HepG2 (cell line): ENCODE data around the gene PRR11. TPM values are rescaled to one million over a fixed set of nuclear protein-coding genes. Genes with fewer than 3 reads are reported as not detected.

Source experiments
- ARID3A ChIP-seq: IDR thresholded peaks from 2 replicates; pipeline ENCODE4 v1.6.1; 2012; ENCODE audit warnings: low read depth, low read length, improper control_type of control experiment
- ATRX ChIP-seq: sonication (generic); formaldehyde crosslinking; IDR thresholded peaks from 2 replicates; pipeline ENCODE4 v1.4.0; 2020; ENCODE audit warnings: missing genetic modification reagents, borderline replicate concordance
- BRCA1 ChIP-seq: sonication (generic); formaldehyde crosslinking; IDR thresholded peaks from 2 replicates; pipeline ENCODE4 v1.4.0; 2020; ENCODE audit warnings: missing genetic modification reagents
- CSRNP2 ChIP-seq: sonication (generic); formaldehyde crosslinking; conservative IDR thresholded peaks from 2 replicates; pipeline ENCODE4 v1.8.0; 2022; ENCODE audit warnings: low read depth, missing genetic modification reagents
- CTCF ChIP-seq: sonication (generic); formaldehyde crosslinking; IDR thresholded peaks from 2 replicates; pipeline ENCODE4 v1.5.0; 2020; ENCODE audit warnings: mild to moderate bottlenecking, missing genetic modification reagents, moderate library complexity
- HMGXB4 ChIP-seq, 2 experiments: sonication (generic) in 1 of 2; formaldehyde crosslinking in 1 of 2; IDR thresholded peaks; 2 replicates each; pipeline versions ENCODE4 v1.4.0 to v1.6.1; 2018 to 2020; ENCODE audit warnings: missing genetic modification reagents in 2 of 2, borderline replicate concordance in 1 of 2, low read depth in 1 of 2, mild to moderate bottlenecking in 1 of 2, missing biosample characterization in 1 of 2
- JDP2 ChIP-seq: sonication (generic); formaldehyde crosslinking; IDR thresholded peaks from 2 replicates; pipeline ENCODE4 v1.8.1; 2022; ENCODE audit warnings: missing genetic modification reagents, borderline replicate concordance
- KDM4B ChIP-seq: sonication (generic); formaldehyde crosslinking; IDR thresholded peaks from 2 replicates; pipeline ENCODE4 v1.4.0; 2020; ENCODE audit warnings: missing genetic modification reagents
- KLF6 ChIP-seq: IDR thresholded peaks from 2 replicates; pipeline ENCODE4 v1.8.0; 2016; ENCODE audit warnings: missing biosample characterization, missing genetic modification reagents
- MAF1 ChIP-seq: sonication (generic); formaldehyde crosslinking; IDR thresholded peaks from 2 replicates; pipeline ENCODE4 v1.5.0; 2020; ENCODE audit warnings: missing genetic modification reagents, borderline replicate concordance
- MBNL3 ChIP-seq: fragments of 250-450 bp; sonication (Bioruptor Pico); conservative IDR thresholded peaks from 2 replicates; pipeline ENCODE4 v1.8.0; 2022; ENCODE audit warnings: mild to moderate bottlenecking, inconsistent platforms
- MXD3 ChIP-seq: IDR thresholded peaks from 2 replicates; pipeline ENCODE4 v1.6.1; 2016; ENCODE audit warnings: mild to moderate bottlenecking, missing biosample characterization, missing genetic modification reagents
- NFYC ChIP-seq: IDR thresholded peaks from 2 replicates; pipeline ENCODE4 v1.6.1; 2016; ENCODE audit warnings: missing genetic modification reagents, missing compliant biosample characterization
- RBM22 ChIP-seq: fragments of 200-400 bp; formaldehyde crosslinking; optimal IDR thresholded peaks from 2 replicates; pipeline ENCODE3; 2017; ENCODE audit warnings: mild to moderate bottlenecking, low read length, moderate library complexity
- TBX2 ChIP-seq: sonication (generic); formaldehyde crosslinking; IDR thresholded peaks from 2 replicates; pipeline ENCODE4 v1.5.0; 2020; ENCODE audit warnings: missing genetic modification reagents, mild to moderate bottlenecking, borderline replicate concordance
- TIGD3 ChIP-seq: sonication (generic); formaldehyde crosslinking; IDR thresholded peaks from 2 replicates; pipeline ENCODE4 v1.5.1; 2020; ENCODE audit warnings: mild to moderate bottlenecking, missing genetic modification reagents, borderline replicate concordance
- ZFP36L1 ChIP-seq: sonication (generic); formaldehyde crosslinking; IDR thresholded peaks from 2 replicates; pipeline ENCODE4 v1.8.0; 2022; ENCODE audit warnings: mild to moderate bottlenecking, missing genetic modification reagents, moderate library complexity
- ZFX ChIP-seq: sonication (generic); formaldehyde crosslinking; IDR thresholded peaks from 2 replicates; pipeline ENCODE4 v1.4.0; 2020; ENCODE audit warnings: mild to moderate bottlenecking, low read depth, missing genetic modification reagents, moderate library complexity
- ZNF484 ChIP-seq: sonication (generic); formaldehyde crosslinking; IDR thresholded peaks from 2 replicates; pipeline ENCODE4 v1.5.1; 2020; ENCODE audit warnings: mild to moderate bottlenecking, low read depth, missing genetic modification reagents, borderline replicate concordance
- ZNF549 ChIP-seq: sonication (generic); formaldehyde crosslinking; IDR thresholded peaks from 2 replicates; pipeline ENCODE4 v1.5.0; 2020; ENCODE audit warnings: missing genetic modification reagents
- ZNF619 ChIP-seq: sonication (generic); formaldehyde crosslinking; IDR thresholded peaks from 2 replicates; pipeline ENCODE4 v1.4.0; 2020; ENCODE audit warnings: mild to moderate bottlenecking, missing genetic modification reagents
- ZNF644 ChIP-seq: IDR thresholded peaks from 2 replicates; pipeline ENCODE4 v1.6.1; 2016; ENCODE audit warnings: low read depth
- ZNF788 ChIP-seq: sonication (generic); formaldehyde crosslinking; IDR thresholded peaks from 2 replicates; pipeline ENCODE4 v1.5.0; 2020; ENCODE audit warnings: mild to moderate bottlenecking, missing genetic modification reagents, borderline replicate concordance
- polyA plus RNA-seq, 8 experiments: library from polyadenylated mRNA; depleted of rRNA in 3 of 8; stranded (reverse) in 7 of 8; unstranded in 1 of 8; fragments of >200 nt; fragmentation: Illumina TruSeq in 4 of 8; extraction: Trizol in 4 of 8; gene quantifications; 2 replicates each; pipeline versions ENCODE4 v1.2.1 to v1.2.3, GENCODE V29; 2011 to 2016; ENCODE audit warnings: low read depth in 4 of 8, missing spikeins in 1 of 8, mixed read lengths in 1 of 8; ENCODE audit not compliant: insufficient read depth in 1 of 8
- total RNA-seq, 5 experiments: library from RNA; depleted of rRNA; stranded (reverse); fragments of >200 nt; fragmentation: Illumina TruSeq; extraction: Trizol; gene quantifications; 2 replicates each; pipeline ENCODE4 v1.2.3, GENCODE V29; 2016; ENCODE audit warnings: low read depth in 1 of 5

PRR11 gene
- total and polyA plus RNA-seq, 2 of the 13 experiments (the other 11 are each of a cell fraction or from before 2014, with no cell fraction given): 35.7 to 39.2 TPM

- TF ChIP-seq MXD3 (CRISPR knock-in tag): no peak
- TF ChIP-seq ZNF484 (CRISPR knock-in tag): no peak
- TF ChIP-seq TBX2 (CRISPR knock-in tag): no peak
- TF ChIP-seq CTCF (CRISPR knock-in tag): peak; percentile 66
- no peak for TF ChIP-seq TIGD3 (CRISPR knock-in tag)
- TF ChIP-seq NFYC (CRISPR knock-in tag): no peak
- no peak for TF ChIP-seq ZNF788 (CRISPR knock-in tag)
- TF ChIP-seq ATRX (CRISPR knock-in tag): no peak
- TF ChIP-seq ZFX (CRISPR knock-in tag): no peak
- TF ChIP-seq HMGXB4 (CRISPR knock-in tag; IDR thresholded peaks at IDR 0.05; ENCODE audit: borderline replicate concordance in 1 of 2, low read depth in 1 of 2): peak; percentile 52 to 58; a peak in 2 of 4 replicates
- no peak for TF ChIP-seq RBM22
- TF ChIP-seq ZNF619 (CRISPR knock-in tag): no peak
- no peak for TF ChIP-seq ZNF644 (CRISPR knock-in tag)
- no peak for TF ChIP-seq CSRNP2 (CRISPR knock-in tag)
- TF ChIP-seq KDM4B (CRISPR knock-in tag): no peak
- no peak for TF ChIP-seq ZNF549 (CRISPR knock-in tag)
- no peak for TF ChIP-seq KLF6 (CRISPR knock-in tag)
- TF ChIP-seq BRCA1 (CRISPR knock-in tag): no peak
- no peak for TF ChIP-seq MAF1 (CRISPR knock-in tag)
- TF ChIP-seq ZFP36L1 (CRISPR knock-in tag): no peak
- TF ChIP-seq JDP2 (CRISPR knock-in tag): no peak
- TF ChIP-seq ARID3A: no peak
- TF ChIP-seq MBNL3 (CRISPR knock-in tag): no peak
Measured at GRCh38 chr17:59165933-59166342, 10.4 kb downstream of the PRR11 start (continued).
